Hippocampal formation (tissue), 2 donors: ENCODE measurements around the gene FAM78A.

Experiments used
- DNase-seq, 2 donors: peaks; one replicate each; lab custom pipeline; 2025; lab: John Stamatoyannopoulos, UW

The FAM78A gene

GRCh38 chr9:131302244-131303075 is 26.1 kb upstream of the FAM78A start:
- DNase-seq, result no peak

DNA sequence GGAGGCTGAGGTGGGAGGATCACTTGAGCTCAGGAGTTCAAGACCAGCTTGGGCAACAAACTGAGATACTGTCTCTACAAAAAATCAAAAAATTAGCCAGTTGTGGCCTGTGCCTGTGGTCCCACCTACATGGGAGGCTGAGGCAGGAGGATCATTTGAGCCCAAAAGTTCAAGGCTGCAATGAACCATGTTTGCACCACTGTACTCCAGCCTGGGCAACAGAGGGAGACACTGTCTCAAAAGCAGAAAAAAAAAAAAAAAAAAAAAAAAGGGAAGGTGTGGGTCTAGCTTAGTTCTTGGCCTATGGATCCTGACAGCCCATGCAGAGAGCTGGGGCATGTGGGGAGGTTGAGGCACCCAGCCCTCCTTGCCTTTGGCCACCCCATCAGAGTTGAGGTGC is 24.1 kb upstream of the FAM78A start:
- DNase-seq, result no peak

- no peak for DNase-seq
Measured at GRCh38 chr9:131299961-131300347, 23.6 kb upstream of the FAM78A start.

GRCh38 chr9:131299346-131299960 is 23.1 kb upstream of the FAM78A start:
- no peak for DNase-seq

DNA sequence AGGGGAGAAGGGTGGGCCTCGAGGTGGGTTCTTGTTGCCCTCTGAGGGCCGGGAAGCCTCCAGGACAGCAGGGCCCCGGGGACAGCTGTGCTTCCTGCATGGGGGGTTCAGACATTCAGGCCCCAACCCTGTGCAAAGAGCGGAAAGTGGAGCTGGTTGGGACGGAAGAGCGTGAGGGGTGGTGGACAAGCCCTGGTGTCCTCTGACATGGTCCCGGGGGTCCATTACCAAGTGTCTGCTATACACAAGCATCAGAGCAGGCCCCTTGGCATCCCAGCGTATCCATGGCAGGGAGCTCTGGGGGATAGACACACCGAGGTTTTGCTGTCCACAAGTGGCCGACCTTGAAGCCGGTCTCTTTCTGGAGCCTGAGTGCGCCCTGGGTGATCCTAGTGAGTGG is 22.5 kb upstream of the FAM78A start:
- no peak for DNase-seq

DNA sequence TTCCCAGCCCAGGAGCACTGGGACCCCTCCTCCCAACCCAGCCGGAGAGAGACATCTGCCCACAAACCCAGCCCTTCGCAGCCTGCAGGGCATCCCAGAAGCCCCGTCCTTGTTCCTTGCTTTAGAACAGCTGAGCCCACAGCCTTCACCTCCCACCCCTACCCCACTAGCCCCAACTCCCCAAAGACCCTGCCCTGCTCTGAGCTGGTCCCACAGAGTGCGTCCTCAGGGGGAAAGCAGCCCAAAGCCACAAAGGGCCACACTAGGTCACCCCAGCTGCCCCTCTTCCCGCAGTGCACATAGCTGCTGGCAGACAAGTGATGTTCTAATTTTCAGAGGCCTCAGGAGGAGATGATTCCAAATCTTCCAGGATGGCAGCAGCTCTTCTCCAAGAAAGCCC is 22.0 kb upstream of the FAM78A start:
- DNase-seq, result no peak

- no peak for DNase-seq
Measured at GRCh38 chr9:131297903-131298302, 21.6 kb upstream of the FAM78A start.

GRCh38 chr9:131296906-131297500 is 20.7 kb upstream of the FAM78A start:
- DNase-seq, result no peak

DNA sequence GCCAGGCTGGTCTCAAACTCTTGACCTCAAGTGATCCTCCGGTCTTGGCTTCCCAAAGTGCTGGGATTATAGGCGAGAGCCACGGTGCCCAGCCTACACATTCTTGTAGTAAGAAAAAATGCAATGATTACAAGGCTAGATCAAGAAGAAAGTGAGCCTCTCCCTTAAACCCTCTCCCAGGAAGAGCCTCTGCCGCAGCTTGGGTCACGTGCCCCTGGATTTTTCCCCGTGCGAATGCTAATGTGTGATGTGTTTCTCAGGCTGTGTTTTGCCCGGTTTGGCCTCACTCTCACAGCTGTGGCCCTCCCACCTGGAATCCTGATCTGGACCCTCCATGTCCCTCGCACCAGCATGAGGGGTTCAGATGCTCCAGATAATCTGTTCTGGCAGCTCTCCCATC is 20.1 kb upstream of the FAM78A start:
- no peak for DNase-seq

GRCh38 chr9:131292937-131293336 is 16.6 kb upstream of the FAM78A start:
- no peak for DNase-seq

DNA sequence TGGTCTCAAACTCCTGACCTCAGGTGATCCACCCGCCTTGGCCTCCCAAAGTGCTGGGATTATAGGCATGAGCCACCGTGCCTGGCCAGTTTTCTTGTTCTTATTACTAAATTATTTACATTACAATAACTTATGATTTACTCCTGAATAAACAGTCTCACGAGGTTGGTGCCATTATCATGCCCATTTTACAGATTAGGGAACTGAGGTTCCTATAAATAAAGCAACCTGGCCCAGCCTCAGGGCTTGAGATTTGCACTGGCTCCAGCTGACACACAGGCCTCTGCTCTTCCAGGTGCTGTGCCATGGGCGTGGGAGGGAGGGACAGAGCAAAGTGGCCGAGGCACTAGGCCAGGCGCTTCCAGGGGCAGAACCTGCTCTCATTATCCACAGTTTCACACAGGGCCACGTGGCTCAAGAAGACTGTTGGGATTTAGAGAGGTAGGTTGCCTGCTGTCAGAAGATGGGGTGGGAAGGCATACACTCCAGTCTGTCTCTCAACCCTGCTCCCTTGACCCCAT is 15.5 kb upstream of the FAM78A start:
- no peak for DNase-seq

GRCh38 chr9:131290767-131291370 is 14.6 kb upstream of the FAM78A start:
- DNase-seq, result no peak

- no peak for DNase-seq
Measured at GRCh38 chr9:131290036-131290766, 13.9 kb upstream of the FAM78A start.

- peak; percentile 83 to 85 for DNase-seq
Measured at GRCh38 chr9:131289301-131290035, 13.2 kb upstream of the FAM78A start, which contains the start of gene PLPP7. TSS of gene PLPP7 (plus strand) at chr9:131289723. CDS start at chr9:131289998, 275 bp downstream.

- no peak for DNase-seq
Measured at GRCh38 chr9:131288217-131288616, 11.9 kb upstream of the FAM78A start.

DNA sequence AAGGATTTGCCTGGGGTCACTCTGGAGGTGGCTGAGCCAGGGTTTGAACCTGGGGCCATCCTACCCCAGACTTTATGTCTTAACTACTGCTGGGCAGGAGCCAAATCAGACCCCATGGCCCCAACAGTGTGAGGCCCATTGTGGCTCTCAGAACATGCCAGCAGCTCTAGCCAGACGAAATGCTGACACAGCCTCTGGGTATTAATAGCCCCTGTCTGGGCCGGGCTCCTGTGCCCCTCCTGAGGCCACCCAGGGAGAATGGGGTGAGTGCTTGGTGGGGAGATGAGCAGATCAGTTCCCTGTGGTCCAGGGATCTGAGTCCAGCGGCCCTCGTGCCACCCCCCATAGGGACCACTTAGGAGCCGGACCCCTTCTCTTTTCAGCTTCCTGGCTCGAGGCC is 11.0 kb upstream of the FAM78A start:
- DNase-seq, result no peak

- no peak for DNase-seq
Measured at GRCh38 chr9:131284856-131285255, 8.5 kb upstream of the FAM78A start.

DNA sequence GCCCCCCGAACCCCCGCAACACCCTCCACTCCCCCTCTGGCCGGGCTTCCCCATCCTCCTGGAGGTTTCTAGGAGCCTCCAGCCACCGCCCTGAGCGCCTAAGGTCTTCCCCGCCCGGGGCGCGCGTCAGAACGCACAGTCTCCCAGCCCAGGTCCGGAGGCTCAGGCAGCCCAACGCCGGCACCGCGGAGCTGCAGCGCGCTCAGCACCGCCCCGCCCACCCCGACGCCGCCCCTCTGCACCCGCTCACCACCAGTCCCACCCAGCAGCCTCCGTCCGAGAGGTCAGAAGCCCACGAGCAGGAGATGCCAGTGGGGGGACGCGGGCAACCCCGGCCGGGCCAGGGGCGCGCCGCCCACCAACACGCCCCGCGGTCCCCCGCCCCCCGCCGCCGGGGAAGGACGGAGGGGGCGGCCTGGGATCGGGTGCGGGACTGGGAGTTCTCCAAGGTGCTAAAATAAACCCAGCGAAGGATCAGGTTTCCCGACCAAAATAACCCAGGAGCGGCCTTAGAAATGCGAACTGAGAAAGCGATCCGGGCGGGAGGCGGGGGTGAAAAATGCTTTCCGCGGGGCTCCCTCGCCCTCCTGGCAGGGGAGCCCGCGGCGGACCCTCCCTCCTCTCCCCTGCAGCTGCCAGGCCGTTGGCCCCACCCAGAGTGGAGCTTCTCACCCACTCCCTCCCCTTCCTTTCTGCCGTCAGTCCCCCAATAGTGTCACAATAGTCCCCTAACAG is 6.5 kb upstream of the FAM78A start:
- DNase-seq, result no peak

GRCh38 chr9:131282175-131282574 is 5.9 kb upstream of the FAM78A start:
- DNase-seq, result no peak
